AG09309 (cell line): ENCODE data around the gene HTR2B.
"Not testable (repeated sequence)": the region's sequence is repeated elsewhere in the genome, so short reads cannot be mapped to it uniquely, and the experiment has no call there.

ENCODE experiments used
- DNase-seq: peaks from one replicate; pipeline ENCODE4 v3.0.0-alpha.2; 2010; ENCODE audit warnings: low read depth
- H3K4me3 ChIP-seq: 2 replicates; pipeline ENCODE4 v1.5.1; 2011; ENCODE audit warnings: mild to moderate bottlenecking, low read depth, low read length, moderate library complexity; ENCODE audit not compliant: control insufficient read depth
- TF ChIP-seq, protein P1 (sequence below): IDR thresholded peaks from 2 replicates; pipeline ENCODE4 v1.5.1; 2011; ENCODE audit warnings: mild to moderate bottlenecking, low read depth, low read length, inconsistent platforms; ENCODE audit not compliant: insufficient read depth, control insufficient read depth; ENCODE audit errors: missing control alignments

Gene HTR2B

DNA sequence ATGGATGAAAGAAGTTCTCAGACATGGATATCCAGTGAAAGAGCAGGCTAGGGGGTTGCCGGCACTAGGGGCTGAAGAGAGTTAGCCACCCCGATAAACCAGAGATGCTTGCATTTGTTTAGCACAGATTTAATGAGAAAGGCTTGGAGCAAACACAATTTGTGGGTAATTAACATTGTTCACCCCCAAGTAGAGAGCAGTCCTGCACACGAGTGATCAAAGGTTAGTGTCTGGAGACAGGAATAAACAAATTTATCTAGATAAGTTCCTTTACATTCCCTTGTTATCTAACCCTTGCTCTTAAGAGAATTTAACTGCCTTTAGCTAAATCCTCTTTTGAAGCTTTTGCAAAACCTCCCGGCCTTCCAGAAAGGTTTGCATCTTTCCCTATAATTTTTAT lies 23.9 kb downstream of the HTR2B start:
- DNase-seq: no peak
- TF ChIP-seq, protein P1, sequence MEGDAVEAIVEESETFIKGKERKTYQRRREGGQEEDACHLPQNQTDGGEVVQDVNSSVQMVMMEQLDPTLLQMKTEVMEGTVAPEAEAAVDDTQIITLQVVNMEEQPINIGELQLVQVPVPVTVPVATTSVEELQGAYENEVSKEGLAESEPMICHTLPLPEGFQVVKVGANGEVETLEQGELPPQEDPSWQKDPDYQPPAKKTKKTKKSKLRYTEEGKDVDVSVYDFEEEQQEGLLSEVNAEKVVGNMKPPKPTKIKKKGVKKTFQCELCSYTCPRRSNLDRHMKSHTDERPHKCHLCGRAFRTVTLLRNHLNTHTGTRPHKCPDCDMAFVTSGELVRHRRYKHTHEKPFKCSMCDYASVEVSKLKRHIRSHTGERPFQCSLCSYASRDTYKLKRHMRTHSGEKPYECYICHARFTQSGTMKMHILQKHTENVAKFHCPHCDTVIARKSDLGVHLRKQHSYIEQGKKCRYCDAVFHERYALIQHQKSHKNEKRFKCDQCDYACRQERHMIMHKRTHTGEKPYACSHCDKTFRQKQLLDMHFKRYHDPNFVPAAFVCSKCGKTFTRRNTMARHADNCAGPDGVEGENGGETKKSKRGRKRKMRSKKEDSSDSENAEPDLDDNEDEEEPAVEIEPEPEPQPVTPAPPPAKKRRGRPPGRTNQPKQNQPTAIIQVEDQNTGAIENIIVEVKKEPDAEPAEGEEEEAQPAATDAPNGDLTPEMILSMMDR: no peak
- no peak overlapping the region for H3K4me3 ChIP-seq

DNA sequence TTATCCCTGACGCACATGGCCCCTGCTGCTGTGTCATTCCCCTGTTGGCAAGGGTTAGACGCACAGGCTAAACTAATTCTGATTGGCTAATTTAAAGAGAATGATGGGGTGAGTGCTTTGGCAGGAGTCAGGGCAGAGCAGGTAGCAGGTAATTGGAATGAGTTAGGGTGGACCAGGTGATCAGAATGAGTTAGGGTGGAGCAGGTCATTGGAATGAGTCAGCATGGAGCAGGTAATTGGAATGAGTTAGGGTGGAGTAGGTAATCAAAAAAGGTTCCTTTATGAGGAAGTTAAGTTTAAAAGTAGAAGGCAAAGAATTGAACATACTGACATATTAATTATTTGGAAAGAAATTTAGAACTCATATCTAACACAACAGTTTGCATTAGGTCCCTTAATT lies 24.5 kb downstream of the HTR2B start:
- DNase-seq, H3K4me3 ChIP-seq: not testable (repeated sequence)

DNA sequence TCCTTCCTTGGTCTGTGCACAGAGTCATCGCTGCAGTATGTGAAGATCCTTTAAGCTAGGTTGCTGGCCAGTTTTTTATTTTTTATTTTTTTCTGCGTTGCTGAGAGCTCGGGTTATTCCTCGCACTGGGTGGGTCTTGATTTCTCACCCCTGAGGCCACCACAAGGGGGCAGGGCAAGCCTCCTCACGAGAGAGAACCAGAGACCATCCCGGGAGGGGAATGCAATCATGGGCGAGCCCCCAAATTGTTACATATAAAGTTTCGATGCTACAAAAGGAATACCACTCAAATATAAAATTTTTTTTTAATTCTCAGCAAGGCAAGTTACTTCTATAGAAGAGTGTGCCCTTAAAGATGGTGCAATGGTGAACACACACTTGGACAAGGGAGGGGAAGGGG lies 24.9 kb downstream of the HTR2B start:
- TF ChIP-seq, protein P1: no peak
- H3K4me3 ChIP-seq: no peak overlapping the region
- no peak for DNase-seq

DNA sequence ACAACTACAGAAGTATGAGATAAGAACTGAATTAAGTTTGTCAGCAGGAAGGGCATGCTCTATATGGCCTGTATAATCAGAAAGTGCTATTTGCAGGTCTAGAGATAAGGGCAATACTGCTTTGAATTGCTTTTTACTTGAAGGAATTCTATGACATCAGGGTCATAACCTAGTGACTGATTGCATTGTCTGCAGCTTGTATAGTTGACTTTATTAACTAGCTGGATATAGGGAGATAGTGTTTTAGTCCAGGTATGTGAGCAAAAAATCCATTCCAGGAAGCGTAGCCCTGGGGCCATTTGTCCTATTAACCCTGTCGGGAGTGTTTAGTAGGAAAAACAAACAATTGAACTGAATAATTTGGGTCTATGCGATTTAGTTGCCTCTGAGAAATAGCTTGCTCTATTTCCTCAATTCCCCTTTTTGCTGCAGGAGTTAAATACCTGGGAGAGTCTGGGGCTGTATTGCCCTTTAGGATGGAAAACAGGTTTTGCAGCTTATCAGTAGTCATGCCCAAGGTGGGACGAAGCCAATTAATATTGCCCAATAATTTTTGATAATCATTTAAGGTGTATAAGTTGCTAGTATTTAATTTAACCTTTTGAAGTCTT lies 30.0 kb downstream of the HTR2B start:
- DNase-seq: no peak

DNA sequence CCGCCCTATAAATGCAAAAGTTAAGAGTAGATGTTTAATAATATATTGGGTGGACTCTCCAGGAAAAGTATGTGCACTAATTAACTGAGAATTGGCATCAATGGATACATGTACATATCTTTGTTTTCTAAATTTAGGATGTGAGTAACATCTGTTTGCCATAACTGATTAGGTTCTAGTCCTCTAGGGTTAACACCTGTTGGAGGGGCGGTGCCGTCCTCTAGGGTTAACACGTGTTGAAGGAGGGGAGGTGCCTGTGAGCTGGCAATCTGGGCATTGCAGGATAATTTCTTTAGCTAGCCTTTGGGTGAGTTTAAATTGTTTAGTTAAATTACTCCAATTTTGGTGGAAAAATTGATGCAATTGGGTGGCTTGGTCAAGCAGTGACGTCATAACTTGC lies 30.9 kb downstream of the HTR2B start:
- no peak overlapping the region for H3K4me3 ChIP-seq
- no peak for DNase-seq
- TF ChIP-seq, protein P1: no peak

More for the DNA sequence above, 30.0 kb downstream of the HTR2B start:
- TF ChIP-seq, protein P1: no peak
- no peak overlapping the region for H3K4me3 ChIP-seq

DNA sequence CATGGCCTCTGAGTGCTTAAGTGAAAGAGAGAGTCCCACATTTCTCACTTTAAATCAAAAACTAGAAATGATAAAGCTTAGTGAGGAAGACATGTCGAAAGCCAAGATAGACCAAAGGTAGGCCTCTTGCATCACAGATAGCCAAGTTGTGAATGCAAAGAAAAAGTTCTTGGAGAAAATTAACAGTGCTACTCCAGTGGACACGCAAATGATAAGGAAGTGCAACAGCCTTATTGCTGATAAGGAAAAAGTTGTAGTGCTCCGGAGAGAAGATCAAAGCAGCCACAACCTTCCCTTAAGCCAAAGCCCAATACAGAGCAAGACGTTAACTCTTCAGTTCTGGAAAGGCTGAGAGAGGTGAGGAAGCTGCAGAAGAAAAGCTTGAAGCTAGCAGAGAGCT lies 36.1 kb downstream of the HTR2B start:
- TF ChIP-seq, protein P1: no peak
- no peak overlapping the region for H3K4me3 ChIP-seq
- no peak for DNase-seq

DNA sequence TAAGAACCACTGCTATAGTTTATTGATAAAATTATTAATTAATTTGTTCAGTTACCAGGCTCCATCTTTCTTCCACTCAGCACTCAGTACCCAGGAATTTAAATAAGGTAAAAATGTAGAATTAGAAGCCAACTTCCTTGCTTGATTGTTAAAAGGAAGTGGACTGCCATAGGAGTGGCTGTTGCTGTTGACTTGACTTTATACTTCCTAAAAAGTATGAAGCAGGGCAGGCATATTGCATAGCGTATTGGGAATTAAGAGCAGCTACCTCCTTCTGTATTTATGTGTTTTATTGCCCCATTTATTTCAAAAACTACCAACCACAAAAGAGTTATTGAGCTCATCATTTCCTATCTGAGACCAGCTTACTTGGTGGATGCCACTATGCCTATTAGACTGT lies 40.3 kb downstream of the HTR2B start:
- DNase-seq: no peak
- TF ChIP-seq, protein P1: no peak
- H3K4me3 ChIP-seq: no peak overlapping the region
